ENCODE measurements around the gene FAM210B. TPM values are rescaled to one million over a fixed set of nuclear protein-coding genes. Genes with fewer than 3 reads are reported as not detected.

The FAM210B gene
- total and polyA plus RNA-seq, 2 of the 8 experiments (the other 6 are each of a cell fraction or from before 2014, with no cell fraction given), result 9.4 to 15.0 TPM

GRCh38 chr20:56392132-56392880 is 33.5 kb downstream of the FAM210B start, which contains the start of the genes AURKA and CSTF1:
AURKA (minus strand) TSS chr20:56392215; CDS start chr20:56388197, 4,018 bp downstream.
CSTF1 (plus strand) TSS chr20:56392645; CDS start chr20:56395553, 2,908 bp downstream.
- Histone ChIP-seq H3K9me3 (ENCODE audit: insufficient read depth in 2 of 2, low read depth in 1 of 2, low read length in 1 of 2) (no peaks in the 10 kb centered on the region), H3K4me2 (ENCODE audit: insufficient read depth in 1 of 2, low read depth in 2 of 2, low read length in 2 of 2) (peak within 1 kb of the TSS; percentile 97), H3K23me2 (ENCODE audit: low read depth, low read length) (peaks cover 3% of the 10 kb centered on the region), H3K27ac (ENCODE audit: low read depth, low read length) (peak within 1 kb of the TSS; percentile 92), H3K23ac (ENCODE audit: insufficient read length) (no peak within 1 kb of the TSS), H3K27me3 (replicated peaks in 1 of 4; ENCODE audit: control insufficient read depth in 3 of 4, extremely low read depth in 1 of 4, insufficient read depth in 3 of 4, low read length in 3 of 4) (no peaks in the 10 kb centered on the region), H2AK5ac (ENCODE audit: low read depth, low read length) (peak within 1 kb of the TSS; percentile 67; the same call in 1 of the 2 replicates), H3K4me1 (replicated peaks in 1 of 4; ENCODE audit: control insufficient read depth in 3 of 4, insufficient read depth in 4 of 4, low read length in 3 of 4) (peaks cover 3 to 7% (median 4%) of the 10 kb centered on the region in 4 experiments; a peak in 5 of 7 replicates), H3K4ac (replicated peaks; ENCODE audit: insufficient read length, low read depth, low read length) (peak within 1 kb of the TSS; percentile 40), H3K14ac (ENCODE audit: insufficient read length) (no peak within 1 kb of the TSS), H2AFZ (ENCODE audit: low read length) (peak within 1 kb of the TSS; percentile 38; the same call in 1 of the 2 replicates), H3K18ac (ENCODE audit: extremely low read depth, low read length) (peak within 1 kb of the TSS; percentile 42; the same call in 1 of the 2 replicates), H2BK20ac (ENCODE audit: low read length) (no peak within 1 kb of the TSS), H4K20me1 (replicated peaks in 1 of 2; ENCODE audit: control insufficient read depth in 1 of 2, insufficient read depth in 2 of 2, low read length in 2 of 2) (peaks cover 4 to 10% of the 10 kb centered on the region in 2 experiments), H4K8ac (ENCODE audit: extremely low read depth, insufficient read depth, low read length) (peak within 1 kb of the TSS; percentile 96; the same call in 1 of the 2 replicates), H2BK15ac (ENCODE audit: low read length) (no peak within 1 kb of the TSS), H4K91ac (replicated peaks; ENCODE audit: insufficient read length, low read length) (peak within 1 kb of the TSS; percentile 95), H3K4me3 (ENCODE audit: extremely low read depth in 1 of 4, insufficient read depth in 2 of 4, low read depth in 3 of 4, low read length in 4 of 4) (peak within 1 kb of the TSS; percentile 88 to 99 (median 98)), H2BK5ac (ENCODE audit: low read depth, low read length) (peak within 1 kb of the TSS; percentile 84), H3K79me2 (ENCODE audit: control insufficient read depth in 1 of 2, insufficient read depth in 2 of 2, low read length in 2 of 2) (peaks cover 28 to 79% of the 10 kb centered on the region in 2 experiments), H2BK12ac (ENCODE audit: low read depth, low read length) (no peak within 1 kb of the TSS; the same call in 1 of the 2 replicates), H3K36me3 (ENCODE audit: control insufficient read depth in 2 of 4, insufficient read depth in 4 of 4, low read length in 3 of 4) (peaks cover 17 to 48% (median 40%) of the 10 kb centered on the region in 4 experiments), H3K56ac (replicated peaks; ENCODE audit: insufficient read length, low read depth, low read length) (peak within 1 kb of the TSS; percentile 84), H4K5ac (ENCODE audit: insufficient read length, low read depth, low read length) (peak within 1 kb of the TSS; percentile 87), H2BK120ac (replicated peaks; ENCODE audit: low read depth, low read length) (no peak within 1 kb of the TSS), H3K79me1 (ENCODE audit: low read depth, low read length) (peaks cover 10% of the 10 kb centered on the region), H3K9ac (replicated peaks in 1 of 4; ENCODE audit: extremely low read depth in 1 of 4, low read depth in 3 of 4, low read length in 3 of 4) (peak within 1 kb of the TSS; percentile 91 to 99 (median 96))
- ChIA-PET POLR2A (ENCODE audit: partially characterized antibody) (interaction anchor here (0.6 to 3.1 kb wide), 10 partner anchors 10 to 676 kb away, joined by 3 to 10 read pairs (median 4); partner anchors contain the start of genes FAM210B and RTF2), CTCF (ENCODE audit: partially characterized antibody) (interaction anchor here (0.8 to 1.2 kb wide), 3 partner anchors 9 to 1884 kb away, joined by 3 to 4 read pairs (median 3); no protein-coding TSS in a partner anchor)
- WGBS, 2 experiments (ENCODE audit: extremely low coverage in 1 of 2, insufficient coverage in 1 of 2, insufficient read length in 1 of 2, insufficient replicate concordance in 2 of 2, low coverage in 1 of 2, low lambda C conversion rate in 2 of 2, missing lambda C conversion rate in 1 of 2), result 0% methylated on average over 52 of the region's 53 CpGs; no CpG with 5 or more reads in 1 of the 2 experiments
- FAIRE-seq (no peak), DNase-seq (ENCODE audit: low read depth in 1 of 2, low spot score in 2 of 2) (peak; percentile 98 to 99)
- TF ChIP-seq KDM5A (IDR thresholded peaks at IDR 0.05; ENCODE audit: low read length) (0 out of 2 replicates have a peak, but pooled peaks have one; percentile 53), FOSL1 (IDR thresholded peaks at IDR 0.05; ENCODE audit: insufficient read depth, low read depth, low read length) (no peak), SP1 (IDR thresholded peaks at IDR 0.05; ENCODE audit: low read depth, low read length) (peak; percentile 65; the same call in 1 of the 2 replicates), RAD21 (IDR thresholded peaks at IDR 0.05 in 1 of 2, conservative IDR thresholded peaks at IDR 0.05 in 1 of 2; ENCODE audit: low read depth in 2 of 2, low read length in 2 of 2) (no peak), TAF1 (IDR thresholded peaks at IDR 0.05; ENCODE audit: low read depth, low read length) (peak; percentile 77), POU5F1 (IDR thresholded peaks at IDR 0.05; ENCODE audit: low read depth, low read length) (no peak), SUZ12 (IDR thresholded peaks at IDR 0.05; ENCODE audit: low read length) (no peak), KDM1A (IDR thresholded peaks at IDR 0.05; ENCODE audit: borderline replicate concordance, low read length) (no peak), RFX5 (IDR thresholded peaks at IDR 0.05; ENCODE audit: borderline replicate concordance, low read depth, low read length) (no peak), SP4 (IDR thresholded peaks at IDR 0.05; ENCODE audit: low read length) (no peak)

Measured in H1 (cell line).